Osteocyte (in vitro differentiated cells): ENCODE data around the gene MYO1F. TPM values are rescaled to one million over a fixed set of nuclear protein-coding genes. Genes with fewer than 3 reads are reported as not detected.
"Not testable (repeated sequence)": the region's sequence is repeated elsewhere in the genome, so short reads cannot be mapped to it uniquely, and the experiment has no call there.

Experiments
- DNase-seq: peaks from one replicate; pipeline ENCODE4 v3.0.0; 2021; ENCODE audit warnings: mixed read lengths; ENCODE audit not compliant: unreplicated experiment; ENCODE audit errors: extremely low spot score
- H3K27ac Mint-ChIP-seq: one replicate; pipeline ENCODE4 v1.8.0; 2021; ENCODE audit warnings: mild to moderate bottlenecking, mixed read lengths; ENCODE audit not compliant: unreplicated experiment
- H3K27me3 Mint-ChIP-seq: one replicate; pipeline ENCODE4 v1.8.0; 2021; ENCODE audit warnings: mixed read lengths; ENCODE audit not compliant: unreplicated experiment
- H3K36me3 Mint-ChIP-seq: one replicate; pipeline ENCODE4 v1.8.0; 2021; ENCODE audit warnings: mixed read lengths; ENCODE audit not compliant: unreplicated experiment
- H3K4me1 Mint-ChIP-seq: one replicate; pipeline ENCODE4 v1.8.0; 2021; ENCODE audit warnings: mixed read lengths; ENCODE audit not compliant: unreplicated experiment
- H3K4me3 Mint-ChIP-seq: one replicate; pipeline ENCODE4 v1.8.0; 2021; ENCODE audit warnings: mild to moderate bottlenecking, moderate library complexity, mixed read lengths; ENCODE audit not compliant: unreplicated experiment
- H3K9me3 Mint-ChIP-seq: one replicate; pipeline ENCODE4 v1.8.0; 2021; ENCODE audit warnings: mixed read lengths; ENCODE audit not compliant: unreplicated experiment
- total RNA-seq: library from RNA; stranded (reverse); gene quantifications from 2 replicates; pipeline ENCODE4 v1.2.1, GENCODE V29; 2021
- TF ChIP-seq, protein P1 (sequence below): fragments of 200-600 bp; sonication (generic); IDR thresholded peaks from 2 replicates; pipeline ENCODE4 v1.5.0; 2021; ENCODE audit warnings: antibody characterized with exemption, mild to moderate bottlenecking, moderate library complexity

The MYO1F gene
- total RNA-seq, 1 donor from 2014 or later, result 0.43 TPM

DNA sequence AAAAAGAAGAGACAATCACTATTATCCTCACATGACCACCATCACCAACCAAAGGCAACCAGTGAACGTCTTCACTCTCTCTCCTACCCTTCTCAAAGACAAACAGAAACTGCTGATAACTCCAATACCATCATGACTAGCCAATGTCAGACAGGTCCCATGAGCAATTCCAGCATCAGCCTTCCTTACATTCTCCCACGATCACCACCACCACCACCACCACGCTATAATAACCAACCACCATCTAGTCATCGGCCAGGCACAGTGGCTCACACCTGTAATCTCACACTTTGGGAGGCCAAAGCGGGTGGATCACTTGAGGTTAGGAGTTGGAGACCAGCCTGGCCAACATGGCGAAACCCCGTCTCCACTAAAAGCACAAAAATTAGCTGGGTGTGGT, 3.9 kb downstream of the MYO1F start:
- Mint-ChIP-seq H3K4me1 (peaks cover 17% of the 10 kb centered on the region), H3K27me3 (peaks cover 24% of the 10 kb centered on the region), H3K36me3 (no peaks in the 10 kb centered on the region), H3K4me3 (no peak overlapping the region), H3K27ac (no peak overlapping the region), H3K9me3 (no peaks in the 10 kb centered on the region)
- TF ChIP-seq, protein P1, sequence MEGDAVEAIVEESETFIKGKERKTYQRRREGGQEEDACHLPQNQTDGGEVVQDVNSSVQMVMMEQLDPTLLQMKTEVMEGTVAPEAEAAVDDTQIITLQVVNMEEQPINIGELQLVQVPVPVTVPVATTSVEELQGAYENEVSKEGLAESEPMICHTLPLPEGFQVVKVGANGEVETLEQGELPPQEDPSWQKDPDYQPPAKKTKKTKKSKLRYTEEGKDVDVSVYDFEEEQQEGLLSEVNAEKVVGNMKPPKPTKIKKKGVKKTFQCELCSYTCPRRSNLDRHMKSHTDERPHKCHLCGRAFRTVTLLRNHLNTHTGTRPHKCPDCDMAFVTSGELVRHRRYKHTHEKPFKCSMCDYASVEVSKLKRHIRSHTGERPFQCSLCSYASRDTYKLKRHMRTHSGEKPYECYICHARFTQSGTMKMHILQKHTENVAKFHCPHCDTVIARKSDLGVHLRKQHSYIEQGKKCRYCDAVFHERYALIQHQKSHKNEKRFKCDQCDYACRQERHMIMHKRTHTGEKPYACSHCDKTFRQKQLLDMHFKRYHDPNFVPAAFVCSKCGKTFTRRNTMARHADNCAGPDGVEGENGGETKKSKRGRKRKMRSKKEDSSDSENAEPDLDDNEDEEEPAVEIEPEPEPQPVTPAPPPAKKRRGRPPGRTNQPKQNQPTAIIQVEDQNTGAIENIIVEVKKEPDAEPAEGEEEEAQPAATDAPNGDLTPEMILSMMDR, result no peak
- no peak for DNase-seq

DNA sequence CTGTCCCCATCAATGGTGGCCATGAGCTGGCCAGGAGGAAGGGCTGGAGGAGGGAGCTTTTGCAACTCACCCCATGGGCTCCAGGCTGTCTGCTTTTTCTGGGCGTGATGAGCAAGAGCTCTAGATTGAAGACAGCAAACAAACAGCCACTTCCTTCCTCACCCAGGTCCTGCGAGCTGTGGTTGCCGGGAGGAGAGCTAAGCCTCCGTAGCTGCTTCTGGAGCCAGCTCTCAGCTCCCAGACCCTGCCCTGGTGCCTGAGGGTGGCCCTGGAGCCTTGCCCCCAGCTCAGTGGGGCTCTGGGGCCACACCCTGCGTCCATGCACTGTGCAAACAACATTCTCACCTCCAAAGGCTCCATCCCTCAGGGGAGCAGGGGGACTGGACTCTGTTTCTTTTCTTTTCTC, 6.2 kb downstream of the MYO1F start:
- H3K4me1 Mint-ChIP-seq, result peaks cover 17% of the 10 kb centered on the region
- DNase-seq, result no peak

DNA sequence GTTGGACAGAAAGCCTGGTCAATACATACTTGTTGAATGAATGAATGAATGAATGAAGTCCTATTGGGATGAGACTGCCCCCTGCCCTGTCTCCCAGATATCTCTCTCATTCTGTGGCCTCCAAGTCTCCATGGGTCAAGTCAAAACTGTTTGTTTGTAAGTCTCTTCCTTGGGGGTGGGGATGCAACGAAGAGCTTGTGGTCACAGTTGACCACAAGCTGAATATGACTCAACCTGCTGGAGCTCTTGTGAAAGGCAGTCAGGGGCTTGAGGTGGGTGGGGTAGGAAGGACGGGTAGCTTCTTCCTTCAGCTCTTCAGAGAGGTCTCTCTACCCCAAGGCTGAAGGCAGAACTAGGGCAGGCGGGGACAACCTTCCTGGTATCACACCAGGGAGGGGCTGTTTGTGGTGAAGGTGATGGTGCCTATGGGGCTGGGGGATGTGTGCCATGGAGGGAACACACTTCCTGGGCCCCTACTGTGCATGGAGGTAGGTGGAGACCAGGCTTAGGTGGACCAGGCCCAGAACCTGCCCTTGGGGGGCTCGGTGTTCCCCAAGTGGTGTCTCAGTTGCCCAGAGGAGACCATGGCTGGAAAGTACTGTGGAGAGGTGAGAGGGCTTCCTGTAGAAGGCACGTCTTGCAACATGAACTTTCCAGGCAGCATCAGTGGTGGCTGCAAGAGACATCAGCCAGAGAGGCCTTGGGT, 8.0 kb downstream of the MYO1F start:
- Mint-ChIP-seq H3K36me3 (no peaks in the 10 kb centered on the region), H3K27ac (no peak overlapping the region), H3K4me1 (peaks cover 13% of the 10 kb centered on the region), H3K4me3 (no peak overlapping the region), H3K9me3 (no peaks in the 10 kb centered on the region), H3K27me3 (peaks cover 7% of the 10 kb centered on the region)
- TF ChIP-seq, protein P1, result no peak
- DNase-seq, result no peak

More for the DNA sequence above, 6.2 kb downstream of the MYO1F start:
- H3K27me3 Mint-ChIP-seq, result peaks cover 12% of the 10 kb centered on the region
- TF ChIP-seq, protein P1, result no peak
- H3K9me3 Mint-ChIP-seq, result no peaks in the 10 kb centered on the region
- H3K4me3 Mint-ChIP-seq, result no peak overlapping the region
- no peaks in the 10 kb centered on the region for H3K36me3 Mint-ChIP-seq
- H3K27ac Mint-ChIP-seq, result no peak overlapping the region

DNA sequence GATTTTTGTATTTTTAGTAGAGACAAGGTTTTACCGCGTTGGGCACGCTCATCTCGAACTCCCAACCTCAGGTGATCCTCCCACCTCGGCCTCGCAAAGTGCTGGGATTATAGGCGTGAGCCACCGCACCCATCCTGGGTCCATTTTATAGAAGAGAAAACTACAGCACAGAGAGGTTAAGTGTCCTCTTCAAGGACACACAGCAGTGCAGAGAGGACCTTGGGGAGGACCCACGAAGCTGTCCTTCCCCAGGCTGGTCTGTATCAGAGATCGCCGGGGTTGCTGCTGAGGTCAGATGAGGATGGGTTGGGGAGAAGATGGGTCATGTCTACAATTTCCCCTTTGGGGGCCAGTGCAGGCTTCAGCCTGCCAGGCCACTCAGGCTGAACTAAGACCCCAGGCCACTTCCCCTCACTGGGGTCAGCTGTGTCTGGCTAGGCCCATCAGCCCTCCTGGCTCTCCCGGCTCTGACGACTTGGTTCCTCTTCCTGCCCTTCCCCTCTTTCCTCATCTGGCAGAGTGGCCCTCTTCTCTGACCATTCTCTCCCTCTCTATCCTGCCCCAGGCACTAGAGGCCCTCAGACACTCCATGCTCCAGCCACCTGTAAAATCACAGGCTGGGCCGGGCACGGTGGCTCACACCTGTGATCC, 9.6 kb downstream of the MYO1F start:
- DNase-seq, result no peak
- no peaks in the 10 kb centered on the region for H3K27me3 Mint-ChIP-seq
- H3K27ac Mint-ChIP-seq, result no peak overlapping the region
- H3K4me3 Mint-ChIP-seq, result no peak overlapping the region
- H3K36me3 Mint-ChIP-seq, result no peaks in the 10 kb centered on the region
- peaks cover 13% of the 10 kb centered on the region for H3K4me1 Mint-ChIP-seq
- no peaks in the 10 kb centered on the region for H3K9me3 Mint-ChIP-seq
- TF ChIP-seq, protein P1, result no peak

DNA sequence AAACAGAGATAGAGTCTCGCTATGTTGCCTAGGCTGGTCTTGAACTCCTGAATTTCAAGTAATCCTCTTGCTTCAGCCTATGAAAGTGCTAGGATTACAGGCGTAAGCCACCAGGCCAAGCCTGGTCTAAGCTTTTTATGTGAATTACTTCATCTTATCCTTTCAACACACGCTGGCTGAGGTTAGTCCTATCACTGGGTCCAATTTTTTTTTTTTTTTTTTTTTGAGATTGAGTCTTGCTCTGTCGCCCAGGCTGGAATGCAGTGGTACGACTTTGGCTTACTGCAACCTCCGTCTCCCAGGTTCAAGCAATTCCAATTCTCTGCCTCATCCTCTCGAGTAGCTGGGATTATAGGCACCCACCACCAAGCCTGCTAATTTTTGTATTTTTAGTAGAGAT, 10.4 kb downstream of the MYO1F start:
- Mint-ChIP-seq H3K27ac (no peak overlapping the region), H3K27me3 (no peaks in the 10 kb centered on the region), H3K4me1 (peaks cover 13% of the 10 kb centered on the region), H3K9me3 (no peaks in the 10 kb centered on the region), H3K36me3 (no peaks in the 10 kb centered on the region), H3K4me3 (no peak overlapping the region)
- DNase-seq, result no peak
- TF ChIP-seq, protein P1, result no peak

DNA sequence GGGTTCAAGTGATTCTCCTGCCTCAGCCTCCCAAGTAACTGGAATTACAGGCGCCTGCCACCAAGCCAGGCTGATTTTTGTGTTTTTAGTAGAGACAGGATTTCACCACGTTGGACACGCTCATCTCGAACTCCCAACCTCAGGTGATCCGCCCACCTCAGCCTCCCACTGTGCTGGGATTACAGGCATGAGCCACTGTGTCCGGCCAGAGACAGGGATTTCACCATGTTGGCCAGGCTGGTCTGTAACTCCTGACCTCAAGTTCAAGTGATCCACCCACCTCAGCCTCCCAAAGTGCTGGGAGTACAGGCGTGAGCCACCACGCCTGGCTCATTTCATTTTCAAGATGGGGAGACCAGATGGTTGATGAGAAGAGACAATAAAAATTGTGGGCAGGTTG, 12.4 kb downstream of the MYO1F start:
- not testable (repeated sequence) for H3K27ac Mint-ChIP-seq, H3K4me1 Mint-ChIP-seq

More for the DNA sequence above, 12.4 kb downstream of the MYO1F start:
- H3K9me3 Mint-ChIP-seq, H3K4me3 Mint-ChIP-seq, H3K27me3 Mint-ChIP-seq, H3K36me3 Mint-ChIP-seq, DNase-seq: not testable (repeated sequence)
